HL-60/S4 treated with retinoic acid at 250 ng/mL for 4 days and 3 days (cell line): ENCODE results near the gene THSD4.

Source experiments
- in situ Hi-C: fragments of 300-500 bp; cut with MboI; formaldehyde crosslinking; loops from 2 replicates; pipeline ENCODE4 v1.7.0; 2022; ENCODE audit warnings: low sequenced_read_pairs

THSD4 gene

GRCh38 chr15:71336671-71337070 is 221.4 kb downstream of the THSD4 start:
- in situ Hi-C loops: no loop called here

GRCh38 chr15:71337197-71337845 is 222.1 kb downstream of the THSD4 start:
- in situ Hi-C loops: no loop called here

- in situ Hi-C loops: no loop called here
These were observed 223.0 kb downstream of the THSD4 start for GRCh38 chr15:71338265-71338664.

- in situ Hi-C loops: no loop called here
These were observed 223.7 kb downstream of the THSD4 start for GRCh38 chr15:71338827-71339542.

- in situ Hi-C loops: no loop called here
These were observed 226.7 kb downstream of the THSD4 start for GRCh38 chr15:71341811-71342550.

- in situ Hi-C loops: no loop called here
These were observed 227.4 kb downstream of the THSD4 start for GRCh38 chr15:71342658-71343057.

- in situ Hi-C loops: no loop called here
These were observed 229.0 kb downstream of the THSD4 start for GRCh38 chr15:71344316-71344715.

GRCh38 chr15:71345186-71345585 is 229.9 kb downstream of the THSD4 start:
- in situ Hi-C loops: no loop called here

- in situ Hi-C loops: no loop called here
These were observed 231.2 kb downstream of the THSD4 start for GRCh38 chr15:71346464-71346863.

- in situ Hi-C loops: no loop called here
These were observed 233.3 kb downstream of the THSD4 start for GRCh38 chr15:71348597-71348996.

- in situ Hi-C loops: no loop called here
These were observed 234.1 kb downstream of the THSD4 start for GRCh38 chr15:71349336-71349735.

GRCh38 chr15:71349736-71350526 is 234.7 kb downstream of the THSD4 start:
- in situ Hi-C loops: no loop called here

GRCh38 chr15:71350622-71351378 is 235.5 kb downstream of the THSD4 start:
- in situ Hi-C loops: no loop called here

- in situ Hi-C loops: no loop called here
These were observed 236.9 kb downstream of the THSD4 start for GRCh38 chr15:71352125-71352524.

GRCh38 chr15:71352765-71353164 is 237.5 kb downstream of the THSD4 start:
- in situ Hi-C loops: no loop called here

GRCh38 chr15:71353171-71353570 is 237.9 kb downstream of the THSD4 start:
- in situ Hi-C loops: no loop called here

GRCh38 chr15:71355268-71355667 is 240.0 kb downstream of the THSD4 start:
- in situ Hi-C loops: no loop called here

- in situ Hi-C loops: no loop called here
These were observed 242.1 kb downstream of the THSD4 start for GRCh38 chr15:71357321-71357732.

- in situ Hi-C loops: no loop called here
These were observed 242.7 kb downstream of the THSD4 start for GRCh38 chr15:71357967-71358366.

- in situ Hi-C loops: no loop called here
These were observed 244.0 kb downstream of the THSD4 start for GRCh38 chr15:71359246-71359645.
